ENCODE data around the gene FOCAD. TPM values are rescaled to one million over a fixed set of nuclear protein-coding genes. Genes with fewer than 3 reads are reported as not detected.

Gene FOCAD
- total RNA-seq, 1 experiment from 2014 or later: 33.5 TPM

DNA sequence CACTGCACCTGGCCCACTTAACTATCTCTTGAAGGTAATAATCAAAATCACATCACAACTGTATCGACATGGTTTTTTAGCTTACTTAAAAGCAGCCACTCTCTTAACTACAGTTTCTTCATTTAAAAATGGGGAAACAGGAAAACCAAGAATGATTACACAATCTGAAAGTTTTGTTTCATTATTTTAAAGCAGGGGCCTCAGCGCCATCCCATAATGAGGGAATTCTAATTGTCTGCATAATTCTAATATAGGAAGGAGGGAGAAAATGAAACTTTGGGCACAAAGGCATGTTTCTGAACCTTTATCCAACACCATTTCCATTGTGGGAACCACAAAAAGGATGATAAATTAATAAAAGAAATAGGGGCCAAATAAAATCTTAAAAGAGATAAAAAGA is 339.8 kb downstream of the FOCAD start:
- in situ Hi-C loops (cut with HindIII; ENCODE audit: low sequenced_read_pairs): no loop called here
- DNase-seq (ENCODE audit: low spot score): no peak

DNA sequence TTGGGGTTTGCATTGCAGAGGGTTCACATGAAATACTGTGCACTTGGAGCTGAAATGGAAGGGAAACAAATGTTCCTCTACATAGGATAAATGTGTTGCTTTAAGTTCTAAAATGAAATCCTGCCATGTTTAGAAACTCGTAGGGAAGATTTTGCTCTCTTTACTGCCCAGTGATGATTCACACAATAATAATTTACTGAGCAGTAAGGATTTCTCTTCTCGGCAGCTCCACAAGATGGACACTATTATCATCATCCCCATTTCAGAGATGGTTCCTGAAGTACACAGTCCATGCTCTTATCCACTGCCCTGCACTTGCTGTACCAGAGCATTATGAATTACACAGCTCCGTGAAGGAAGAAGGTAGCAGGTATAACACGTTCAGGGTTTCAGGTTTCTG is 343.2 kb downstream of the FOCAD start:
- DNase-seq (ENCODE audit: low spot score): no peak
- in situ Hi-C loops (cut with HindIII; ENCODE audit: low sequenced_read_pairs): no loop called here

- no peak for DNase-seq (ENCODE audit: low spot score)
- in situ Hi-C loops (cut with HindIII; ENCODE audit: low sequenced_read_pairs): no loop called here
Measured at GRCh38 chr9:21028466-21028865, 344.4 kb downstream of the FOCAD start.

DNA sequence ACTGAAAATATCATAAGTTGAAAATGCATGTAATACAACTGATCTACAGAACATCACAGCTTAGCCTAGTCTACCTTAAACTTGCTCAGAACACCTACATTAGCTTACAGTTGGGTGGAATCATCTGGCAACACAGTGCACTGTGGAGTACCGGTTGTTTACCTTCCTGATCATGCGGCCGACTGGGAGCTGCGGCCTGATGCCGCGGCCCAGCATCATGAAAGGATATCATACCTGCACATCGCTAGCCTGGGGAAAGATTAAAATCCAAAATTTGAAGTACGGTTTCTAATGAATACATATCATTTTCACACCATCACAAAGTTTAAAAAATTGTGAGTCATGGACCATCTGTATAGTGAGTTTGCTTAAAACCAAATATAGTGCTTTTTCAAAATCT is 345.6 kb downstream of the FOCAD start:
- no peak for DNase-seq (ENCODE audit: low spot score)
- in situ Hi-C loops (cut with HindIII; ENCODE audit: low sequenced_read_pairs): no loop called here

- DNase-seq (ENCODE audit: low spot score): peak; percentile 23
- in situ Hi-C loops (cut with HindIII; ENCODE audit: low sequenced_read_pairs): no loop called here
Measured at GRCh38 chr9:21030389-21031035, 346.5 kb downstream of the FOCAD start.

- in situ Hi-C loops (cut with HindIII; ENCODE audit: low sequenced_read_pairs): no loop called here
- DNase-seq (ENCODE audit: low spot score): peak; percentile 29
Measured at GRCh38 chr9:21031091-21031807, 347.2 kb downstream of the FOCAD start, which contains the start of gene HACD4. Gene HACD4 (minus strand): TSS chr9:21031640. CDS start chr9:21031590, 50 bp downstream.

GRCh38 chr9:21031808-21032183 is 347.7 kb downstream of the FOCAD start:
- in situ Hi-C loops (cut with HindIII; ENCODE audit: low sequenced_read_pairs): no loop called here

GRCh38 chr9:21037278-21037677 is 353.2 kb downstream of the FOCAD start:
- DNase-seq (ENCODE audit: low spot score): no peak
- in situ Hi-C loops (cut with HindIII; ENCODE audit: low sequenced_read_pairs): no loop called here

More at GRCh38 chr9:21031808-21032183, 347.7 kb downstream of the FOCAD start:
- no peak for DNase-seq (ENCODE audit: low spot score)

DNA sequence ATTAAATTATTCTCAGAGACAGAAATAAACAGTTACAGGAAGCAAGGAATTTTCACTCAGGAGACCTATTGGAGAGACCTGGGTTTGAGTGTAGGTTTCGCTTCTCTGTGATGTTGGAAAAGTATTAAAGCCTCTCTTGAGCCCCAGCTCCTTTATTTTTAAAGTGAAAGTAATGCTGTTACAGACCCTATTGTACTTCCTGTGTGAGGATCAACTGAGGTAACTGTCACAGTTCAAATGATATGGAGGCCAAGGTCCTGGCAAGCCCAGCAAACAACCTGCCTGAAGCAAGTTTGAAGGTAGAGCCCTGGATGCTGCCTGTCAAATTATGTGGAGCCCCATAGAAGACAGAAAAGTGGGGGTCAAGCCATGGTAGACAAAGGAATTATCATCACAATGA is 355.2 kb downstream of the FOCAD start:
- in situ Hi-C loops (cut with HindIII; ENCODE audit: low sequenced_read_pairs): no loop called here
- DNase-seq (ENCODE audit: low spot score): no peak

DNA sequence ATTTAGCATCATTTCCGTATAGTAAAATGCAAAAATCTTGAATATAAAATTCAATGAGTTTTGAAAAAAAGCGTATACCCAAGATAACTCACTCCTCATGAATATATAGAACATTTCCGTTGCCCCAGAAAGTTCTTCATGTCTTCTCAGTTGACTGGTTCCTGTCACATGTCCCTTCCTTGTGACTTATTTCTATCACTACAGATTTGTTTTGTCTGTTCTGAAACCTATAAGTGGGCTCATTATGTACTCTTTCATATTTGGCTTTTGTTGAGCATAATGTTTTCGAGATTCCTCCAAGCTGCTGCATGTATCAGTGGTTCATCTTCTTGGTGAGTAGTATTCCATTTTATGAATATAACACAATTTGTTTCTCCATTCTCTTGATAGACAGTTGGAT is 358.4 kb downstream of the FOCAD start:
- no peak for DNase-seq (ENCODE audit: low spot score)
- in situ Hi-C loops (cut with HindIII; ENCODE audit: low sequenced_read_pairs): no loop called here

DNA sequence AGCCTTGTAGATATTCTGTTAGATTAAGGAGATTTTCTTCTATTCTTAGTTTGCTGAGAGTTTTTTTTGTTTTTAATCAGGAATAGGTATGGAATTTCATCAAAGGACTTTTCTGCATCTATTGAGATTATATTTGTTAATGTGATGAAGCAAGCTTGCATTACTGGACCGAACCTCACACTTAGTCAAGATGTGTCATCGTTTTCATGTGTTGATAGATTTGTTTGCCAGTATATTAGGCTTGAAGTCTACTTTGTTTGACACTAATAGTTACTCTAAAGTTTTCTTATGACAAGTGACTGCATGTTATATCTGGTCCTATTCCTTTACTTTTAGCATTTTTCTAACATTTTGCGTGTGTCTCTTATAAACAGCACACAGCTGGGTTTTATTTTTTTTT is 359.8 kb downstream of the FOCAD start:
- in situ Hi-C loops (cut with HindIII; ENCODE audit: low sequenced_read_pairs): no loop called here
- no peak for DNase-seq (ENCODE audit: low spot score)

Other genes with a start within 250 kb of the FOCAD start
- gene MLLT3, start 61.8 kb upstream of the FOCAD start, total RNA-seq (2014; rRNA removed; shearing (Covaris generic)): 0.27 and 1.4 TPM in 2 replicates